HG03139 (cell line): ENCODE results near the gene TSEN54.

Experiments
- ATAC-seq: cut with Tn5 transposase; IDR thresholded peaks from one replicate; pipeline ENCODE4 v1.9.1; 2021; ENCODE audit not compliant: unreplicated experiment

The TSEN54 gene

DNA sequence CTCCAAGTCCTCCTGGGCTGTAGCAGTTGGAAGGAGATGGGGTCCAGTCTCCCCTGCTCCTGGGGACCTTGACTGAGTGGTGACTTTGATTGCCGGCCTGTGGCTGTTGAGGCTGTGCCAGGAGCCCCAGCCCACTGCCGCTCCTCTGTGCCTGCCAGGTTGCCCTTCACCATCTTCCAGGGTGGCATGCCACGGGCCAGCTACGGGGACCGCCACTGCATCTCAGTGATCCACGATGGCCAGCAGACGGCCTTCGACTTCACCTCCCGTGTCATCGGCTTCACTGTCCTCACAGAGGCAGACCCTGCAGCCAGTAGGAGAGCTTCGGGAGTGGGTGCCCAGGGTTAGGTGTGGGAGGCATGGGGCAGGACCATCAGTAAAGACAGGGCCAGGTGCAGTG lies 47.9 kb downstream of the TSEN54 start:
- ATAC-seq = no peak

- ATAC-seq = no peak
Observed at GRCh38 chr17:75565066-75565465, 48.7 kb downstream of the TSEN54 start.

- ATAC-seq = no peak
Observed at GRCh38 chr17:75565618-75566017, 49.3 kb downstream of the TSEN54 start.

DNA sequence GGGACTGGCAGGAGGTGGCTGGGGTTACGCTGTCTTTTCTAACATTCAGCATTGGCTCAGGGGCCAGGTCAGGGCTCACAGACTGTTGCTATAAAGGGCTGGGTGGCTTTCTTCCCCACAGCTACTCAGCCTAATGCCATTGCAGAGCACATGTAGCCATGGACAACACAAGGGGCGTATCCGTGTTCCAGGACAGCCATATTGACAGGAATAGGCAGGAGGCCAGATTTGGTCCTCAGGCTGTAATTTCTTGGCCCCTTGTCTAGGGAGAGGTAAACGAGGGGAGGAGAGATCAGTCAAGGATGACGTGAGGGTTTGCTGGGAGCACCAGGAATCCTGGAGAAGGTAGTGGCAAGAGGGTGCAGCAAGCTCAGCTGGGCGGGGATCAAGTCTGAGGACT lies 50.1 kb downstream of the TSEN54 start:
- ATAC-seq = no peak

DNA sequence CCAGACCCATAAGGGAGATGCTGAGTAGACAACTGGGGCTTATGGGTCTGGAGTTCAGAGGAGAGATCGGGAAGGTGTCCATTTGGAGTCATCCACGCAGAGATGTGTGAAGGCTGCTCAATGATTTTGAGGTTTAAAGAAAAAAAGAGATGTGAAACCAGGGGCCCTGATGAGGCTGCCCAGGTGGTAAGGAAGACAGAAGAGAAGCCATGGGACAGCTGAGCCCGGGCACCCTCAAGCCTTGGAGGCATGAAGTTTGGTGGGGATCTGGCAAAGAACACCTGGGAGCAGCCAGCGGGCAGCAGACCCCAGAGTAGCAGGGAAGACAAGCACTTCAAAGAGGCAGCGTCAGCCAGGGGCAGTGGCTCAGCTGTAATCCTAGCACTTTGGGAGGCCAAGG lies 50.5 kb downstream of the TSEN54 start:
- ATAC-seq = no peak

GRCh38 chr17:75568412-75569255 lies 52.3 kb downstream of the TSEN54 start:
- ATAC-seq = no peak

DNA sequence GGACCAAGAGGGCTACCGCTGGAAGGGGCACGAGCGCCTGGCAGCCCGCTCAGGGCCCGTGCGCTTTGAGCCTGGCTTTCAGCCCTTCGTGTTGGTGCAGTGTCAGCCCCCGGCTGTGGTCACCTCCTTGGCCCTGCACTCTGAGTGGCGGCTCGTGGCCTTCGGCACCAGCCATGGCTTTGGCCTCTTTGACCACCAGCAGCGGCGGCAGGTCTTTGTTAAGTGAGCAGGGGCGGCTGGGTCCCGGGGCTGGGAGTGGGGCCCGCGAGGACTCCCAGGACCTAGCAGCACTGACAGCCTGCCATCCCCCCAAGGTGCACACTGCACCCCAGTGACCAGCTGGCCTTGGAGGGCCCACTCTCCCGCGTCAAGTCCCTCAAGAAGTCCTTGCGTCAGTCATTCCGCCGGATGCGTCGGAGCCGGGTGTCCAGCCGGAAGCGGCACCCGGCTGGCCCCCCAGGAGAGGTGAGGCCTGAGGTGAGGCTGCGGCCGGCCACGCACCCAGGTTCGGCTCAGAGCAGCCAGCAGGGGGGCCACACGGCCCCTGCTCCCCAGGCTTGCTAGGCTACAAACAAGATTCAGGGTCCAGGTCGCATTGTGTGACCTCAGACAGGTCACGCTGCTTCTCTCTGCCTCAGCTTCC lies 53.8 kb downstream of the TSEN54 start:
- ATAC-seq = no peak

- ATAC-seq = no peak
Observed at GRCh38 chr17:75570772-75571171, 54.4 kb downstream of the TSEN54 start.

DNA sequence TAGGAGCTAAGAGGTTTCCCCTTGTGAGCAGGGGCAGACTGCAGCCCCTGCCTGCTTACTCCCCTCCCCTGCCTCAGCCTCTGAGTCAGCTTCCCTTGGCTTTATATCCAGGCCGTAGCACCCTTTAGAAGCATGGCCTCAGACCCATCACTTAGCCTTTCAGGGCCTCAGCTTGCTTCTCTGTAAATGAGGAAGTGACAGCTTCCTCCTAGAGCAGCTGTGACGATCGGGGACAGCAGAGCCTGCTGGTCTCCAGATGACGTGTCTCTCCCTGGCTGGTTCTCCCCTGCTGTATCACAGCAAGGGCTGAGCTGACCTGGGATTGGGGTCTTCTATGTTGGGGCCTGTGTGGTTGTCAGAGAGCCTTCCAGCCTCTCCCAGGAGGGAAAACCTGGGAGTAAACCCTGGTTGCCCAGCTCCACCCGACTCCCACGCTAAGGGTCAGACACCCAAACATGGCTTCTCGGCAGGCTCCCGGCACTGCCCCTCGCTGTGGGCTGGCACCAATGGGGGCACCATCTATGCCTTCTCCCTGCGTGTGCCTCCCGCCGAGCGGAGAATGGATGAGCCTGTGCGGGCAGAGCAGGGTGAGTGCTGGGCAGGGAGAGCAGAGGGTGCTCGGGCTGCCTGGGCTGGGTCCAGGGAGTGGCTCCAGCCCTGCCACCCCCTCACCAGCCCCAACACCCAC lies 55.0 kb downstream of the TSEN54 start:
- ATAC-seq = no peak

GRCh38 chr17:75571885-75572215 lies 55.5 kb downstream of the TSEN54 start:
- ATAC-seq = no peak

- no peak for ATAC-seq
Observed at GRCh38 chr17:75572713-75573539, 56.6 kb downstream of the TSEN54 start.

DNA sequence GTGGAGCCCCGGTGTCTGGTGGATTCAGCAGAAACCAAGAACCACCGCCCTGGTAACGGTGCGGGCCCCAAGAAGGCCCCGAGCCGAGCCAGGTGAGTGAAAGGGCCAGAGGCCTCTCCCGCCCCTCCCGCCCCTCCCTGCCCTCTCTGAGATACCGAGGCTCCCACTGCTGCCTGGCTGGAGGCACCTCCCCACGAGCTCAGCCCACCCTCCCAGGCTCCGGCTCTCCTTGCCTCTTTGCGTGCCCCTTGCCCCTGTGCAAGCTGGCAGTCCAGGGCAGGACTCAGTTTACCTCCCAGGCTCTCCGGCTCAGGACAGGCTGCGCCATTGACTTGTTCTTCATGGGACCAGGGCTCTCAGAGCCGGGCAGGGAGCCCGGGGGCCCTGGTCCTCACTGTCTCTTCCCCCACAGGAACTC lies 57.2 kb downstream of the TSEN54 start:
- no peak for ATAC-seq

DNA sequence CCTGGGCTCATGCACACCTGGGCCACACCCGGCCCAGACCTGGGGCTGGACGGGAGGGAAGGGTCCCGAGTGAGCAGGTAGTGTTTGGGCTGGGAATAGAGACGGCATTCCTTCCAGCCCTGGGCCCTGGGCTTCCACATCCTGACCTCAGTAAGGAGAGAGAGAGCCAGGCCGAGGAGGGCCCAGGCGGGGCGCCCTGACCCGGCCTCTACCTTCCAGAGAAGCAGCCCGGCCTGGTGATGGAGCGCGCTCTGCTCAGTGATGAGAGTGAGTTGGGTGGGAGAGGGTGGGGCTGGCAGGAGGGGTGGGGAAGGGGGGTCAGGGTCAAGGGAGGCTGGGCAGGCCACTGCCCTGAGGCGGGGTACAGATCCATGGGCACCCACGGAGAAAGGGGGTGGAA lies 57.7 kb downstream of the TSEN54 start:
- no peak for ATAC-seq
